Bronchus fibroblast of lung (primary cell): ENCODE data around the gene PHKA2. TPM values are rescaled to one million over a fixed set of nuclear protein-coding genes. Genes with fewer than 3 reads are reported as not detected.

Experiments
- total RNA-seq: library from RNA; depleted of rRNA; stranded (reverse); fragments of >200 nt; gene quantifications from 2 replicates; pipeline ENCODE4 v1.2.3, GENCODE V29; 2015

The PHKA2 gene, protein sequence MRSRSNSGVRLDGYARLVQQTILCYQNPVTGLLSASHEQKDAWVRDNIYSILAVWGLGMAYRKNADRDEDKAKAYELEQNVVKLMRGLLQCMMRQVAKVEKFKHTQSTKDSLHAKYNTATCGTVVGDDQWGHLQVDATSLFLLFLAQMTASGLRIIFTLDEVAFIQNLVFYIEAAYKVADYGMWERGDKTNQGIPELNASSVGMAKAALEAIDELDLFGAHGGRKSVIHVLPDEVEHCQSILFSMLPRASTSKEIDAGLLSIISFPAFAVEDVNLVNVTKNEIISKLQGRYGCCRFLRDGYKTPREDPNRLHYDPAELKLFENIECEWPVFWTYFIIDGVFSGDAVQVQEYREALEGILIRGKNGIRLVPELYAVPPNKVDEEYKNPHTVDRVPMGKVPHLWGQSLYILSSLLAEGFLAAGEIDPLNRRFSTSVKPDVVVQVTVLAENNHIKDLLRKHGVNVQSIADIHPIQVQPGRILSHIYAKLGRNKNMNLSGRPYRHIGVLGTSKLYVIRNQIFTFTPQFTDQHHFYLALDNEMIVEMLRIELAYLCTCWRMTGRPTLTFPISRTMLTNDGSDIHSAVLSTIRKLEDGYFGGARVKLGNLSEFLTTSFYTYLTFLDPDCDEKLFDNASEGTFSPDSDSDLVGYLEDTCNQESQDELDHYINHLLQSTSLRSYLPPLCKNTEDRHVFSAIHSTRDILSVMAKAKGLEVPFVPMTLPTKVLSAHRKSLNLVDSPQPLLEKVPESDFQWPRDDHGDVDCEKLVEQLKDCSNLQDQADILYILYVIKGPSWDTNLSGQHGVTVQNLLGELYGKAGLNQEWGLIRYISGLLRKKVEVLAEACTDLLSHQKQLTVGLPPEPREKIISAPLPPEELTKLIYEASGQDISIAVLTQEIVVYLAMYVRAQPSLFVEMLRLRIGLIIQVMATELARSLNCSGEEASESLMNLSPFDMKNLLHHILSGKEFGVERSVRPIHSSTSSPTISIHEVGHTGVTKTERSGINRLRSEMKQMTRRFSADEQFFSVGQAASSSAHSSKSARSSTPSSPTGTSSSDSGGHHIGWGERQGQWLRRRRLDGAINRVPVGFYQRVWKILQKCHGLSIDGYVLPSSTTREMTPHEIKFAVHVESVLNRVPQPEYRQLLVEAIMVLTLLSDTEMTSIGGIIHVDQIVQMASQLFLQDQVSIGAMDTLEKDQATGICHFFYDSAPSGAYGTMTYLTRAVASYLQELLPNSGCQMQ
- 9.7 and 9.8 TPM in 2 replicates for total RNA-seq

DNA sequence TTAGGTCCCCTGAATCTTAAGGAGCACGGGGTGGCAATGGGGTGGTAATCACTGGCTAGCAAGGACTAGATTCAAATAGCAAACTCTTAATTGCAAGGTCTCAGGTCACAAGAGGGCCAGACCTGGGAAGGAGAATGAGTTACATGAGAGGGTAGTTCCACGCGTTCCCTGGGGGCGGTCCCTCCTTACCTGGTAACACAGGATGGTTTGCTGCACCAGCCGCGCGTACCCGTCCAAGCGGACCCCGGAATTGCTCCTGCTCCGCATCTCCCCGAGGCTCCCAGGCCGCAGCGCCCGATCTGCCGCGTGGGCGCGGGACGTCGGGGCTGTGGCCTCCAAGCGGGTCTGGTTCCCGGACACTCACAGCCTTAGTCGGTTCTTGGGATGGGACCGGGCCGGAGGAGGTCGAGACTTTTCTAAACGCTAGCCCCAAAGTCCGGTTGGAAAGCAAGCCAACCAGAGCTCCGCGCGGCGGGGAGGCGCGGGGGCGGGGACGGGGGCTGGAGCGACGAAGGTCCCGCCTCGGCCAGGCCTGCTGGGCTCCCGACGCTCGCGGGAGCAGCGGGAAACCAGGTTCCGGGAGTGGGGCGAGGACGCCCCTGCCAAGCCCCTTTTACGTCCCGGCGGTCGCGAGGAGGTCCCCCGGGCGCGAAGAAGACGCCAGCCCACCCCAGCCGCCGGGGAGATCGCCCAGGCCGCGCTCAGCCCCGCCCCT is at the start of gene PHKA2:
Gene PHKA2 (minus strand): TSS at position 449 of the 715 bp plus-strand sequence. CDS start 182 bp downstream, at position 267.

Other genes with a start within 250 kb of the PHKA2 start
- gene ADGRG2, start 138.4 kb upstream of the PHKA2 start, total RNA-seq = under 0.01 TPM in 2 replicates